GM19455 (cell line): Measurements from ENCODE around the gene NME9.

Experiments
- ATAC-seq: cut with Tn5 transposase; IDR thresholded peaks from one replicate; pipeline ENCODE4 v1.9.1; 2021; ENCODE audit not compliant: unreplicated experiment

NME9 gene

GRCh38 chr3:138284957-138285477 lies 44.6 kb downstream of the NME9 start:
- ATAC-seq: no peak

- no peak for ATAC-seq
Measured at GRCh38 chr3:138284079-138284478, 45.6 kb downstream of the NME9 start.

GRCh38 chr3:138282836-138283235 lies 46.8 kb downstream of the NME9 start:
- no peak for ATAC-seq

GRCh38 chr3:138281561-138281960 lies 48.1 kb downstream of the NME9 start:
- ATAC-seq: no peak

- no peak for ATAC-seq
Measured at GRCh38 chr3:138271189-138271794, 58.4 kb downstream of the NME9 start.

GRCh38 chr3:138270245-138270644 lies 59.4 kb downstream of the NME9 start:
- ATAC-seq: no peak

GRCh38 chr3:138267083-138267482 lies 62.6 kb downstream of the NME9 start:
- no peak for ATAC-seq

GRCh38 chr3:138265745-138266144 lies 63.9 kb downstream of the NME9 start:
- no peak for ATAC-seq

- ATAC-seq: no peak
Measured at GRCh38 chr3:138263104-138263503, 66.5 kb downstream of the NME9 start.

GRCh38 chr3:138260611-138261010 lies 69.0 kb downstream of the NME9 start:
- no peak for ATAC-seq

GRCh38 chr3:138259126-138259525 lies 70.5 kb downstream of the NME9 start:
- no peak for ATAC-seq

- no peak for ATAC-seq
Measured at GRCh38 chr3:138257986-138258385, 71.7 kb downstream of the NME9 start.

- ATAC-seq: no peak
Measured at GRCh38 chr3:138256022-138256421, 73.6 kb downstream of the NME9 start.

GRCh38 chr3:138254216-138254615 lies 75.4 kb downstream of the NME9 start:
- ATAC-seq: no peak

- no peak for ATAC-seq
Measured at GRCh38 chr3:138253609-138254008, 76.0 kb downstream of the NME9 start.
